Thyroid gland (tissue), 4 donors: ENCODE data around the gene HSPA14. TPM values are rescaled to one million over a fixed set of nuclear protein-coding genes. Genes with fewer than 3 reads are reported as not detected.
A peak's percentile ranks its signal among the peaks of the same experiment; 100 is the strongest.

ENCODE experiments used
- DNase-seq, 2 donors: peaks; one replicate each; pipeline ENCODE4 v3.0.0-alpha.2; 2019
- H3K27ac ChIP-seq, 3 donors: fragments of 200-600 bp; sonication (generic); 1 replicate in 2 of 3; 2 replicates in 1 of 3; pipeline ENCODE4 v1.5.1; 2016 to 2019; ENCODE audit warnings: mild to moderate bottlenecking in 1 of 3, moderate library complexity in 1 of 3
- H3K27me3 ChIP-seq: fragments of 200-600 bp; sonication (generic); one replicate; pipeline ENCODE4 v1.5.1; 2019
- H3K36me3 ChIP-seq, 2 donors: fragments of 200-600 bp; sonication (generic); one replicate each; pipeline ENCODE4 v1.5.1; 2016 to 2019
- H3K4me1 ChIP-seq, 2 donors: fragments of 200-600 bp; sonication (generic); one replicate each; pipeline ENCODE4 v1.5.1; 2017 to 2019
- H3K4me3 ChIP-seq, 3 donors: fragments of 200-600 bp; sonication (generic); replicated peaks in 1 of 3; 1 replicate in 2 of 3; 2 replicates in 1 of 3; pipeline ENCODE4 v1.5.1; 2016; ENCODE audit warnings: mild to moderate bottlenecking in 1 of 3
- H3K9me3 ChIP-seq: fragments of 200-600 bp; sonication (generic); one replicate; pipeline ENCODE4 v1.5.1; 2017
- POLR2A ChIP-seq, 2 donors: fragments of 450-650 bp; IDR thresholded peaks; one replicate each; pipeline ENCODE4 v1.6.1; 2017; ENCODE audit warnings: antibody characterized with exemption in 2 of 2, mild to moderate bottlenecking in 2 of 2, moderate library complexity in 1 of 2
- WGBS, 2 donors: methylation state at CpG; one replicate each; pipeline ENCODE4 v1.1.5; 2017; 5-methylcytosine and 5-hydroxymethylcytosine counted together
- intact Hi-C: fragments of 100-400 bp; cut with DNase I; formaldehyde crosslinking; loops from one replicate; pipeline ENCODE4 v1.15.1; 2023
- total RNA-seq, 4 donors: library from RNA; depleted of rRNA; stranded (reverse); fragments of >200 nt; gene quantifications; one replicate each; pipeline ENCODE4 v1.2.3, GENCODE V29; 2016
- TF ChIP-seq, protein P1 (sequence below), 6 experiments: fragments of 200-600 bp in 3 of 6; fragments of 450-650 bp in 3 of 6; sonication (generic) in 3 of 6; IDR thresholded peaks; one replicate each; pipeline ENCODE4 v1.5.1; 2016 to 2019; ENCODE audit warnings: antibody characterized with exemption in 6 of 6, mild to moderate bottlenecking in 2 of 6, inconsistent platforms in 1 of 6, moderate library complexity in 1 of 6

Gene HSPA14, protein sequence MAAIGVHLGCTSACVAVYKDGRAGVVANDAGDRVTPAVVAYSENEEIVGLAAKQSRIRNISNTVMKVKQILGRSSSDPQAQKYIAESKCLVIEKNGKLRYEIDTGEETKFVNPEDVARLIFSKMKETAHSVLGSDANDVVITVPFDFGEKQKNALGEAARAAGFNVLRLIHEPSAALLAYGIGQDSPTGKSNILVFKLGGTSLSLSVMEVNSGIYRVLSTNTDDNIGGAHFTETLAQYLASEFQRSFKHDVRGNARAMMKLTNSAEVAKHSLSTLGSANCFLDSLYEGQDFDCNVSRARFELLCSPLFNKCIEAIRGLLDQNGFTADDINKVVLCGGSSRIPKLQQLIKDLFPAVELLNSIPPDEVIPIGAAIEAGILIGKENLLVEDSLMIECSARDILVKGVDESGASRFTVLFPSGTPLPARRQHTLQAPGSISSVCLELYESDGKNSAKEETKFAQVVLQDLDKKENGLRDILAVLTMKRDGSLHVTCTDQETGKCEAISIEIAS
- 10 to 100 TPM; 11.1 to 19.2 (median 16.7) TPM for total RNA-seq

DNA sequence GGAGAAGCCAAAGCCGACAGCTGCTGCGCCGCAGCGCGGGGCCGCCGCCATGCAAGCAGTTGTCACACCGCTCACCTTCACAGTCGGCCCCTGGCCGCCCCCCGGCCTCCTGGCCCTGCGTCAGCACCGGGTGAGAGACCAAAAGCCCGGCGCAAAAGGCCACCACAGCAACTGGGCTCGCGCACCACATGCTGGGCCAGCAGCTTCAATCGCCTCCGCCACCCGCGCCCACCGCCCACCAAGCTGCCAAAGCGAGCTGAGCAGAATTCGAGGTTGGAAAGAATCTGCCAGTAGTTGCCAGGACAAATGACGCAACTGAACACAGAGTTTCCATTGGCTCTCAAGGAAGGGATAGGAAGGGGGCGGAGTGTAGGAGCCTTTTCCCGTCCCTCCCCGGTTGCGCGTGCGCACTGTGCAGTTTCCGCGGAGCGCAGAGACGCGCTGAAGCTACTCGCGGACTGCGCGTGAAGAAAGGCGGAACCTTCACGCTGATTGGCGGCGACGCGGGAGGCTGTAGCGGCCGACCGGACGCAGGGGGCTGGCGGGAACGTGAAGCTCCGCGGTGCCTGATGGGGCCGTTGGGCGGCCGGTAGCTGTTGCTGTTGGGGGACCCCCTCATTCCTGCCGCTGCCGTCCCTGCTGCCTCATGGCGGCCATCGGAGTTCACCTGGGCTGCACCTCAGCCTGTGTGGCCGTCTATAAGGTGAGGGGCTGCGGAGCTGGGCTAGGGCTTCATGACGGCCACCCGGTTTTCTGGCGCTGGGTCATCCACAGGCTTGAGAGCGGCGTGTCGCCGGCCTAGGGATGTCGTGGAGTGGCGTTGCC lies at the start of gene HSPA14, which contains the start of the genes CDNF and MSANTD7:
Gene HSPA14 (plus strand): TSS at position 550 of the 825 bp plus-strand sequence. CDS start 97 bp downstream, at position 647.
Gene CDNF (minus strand): TSS at position 281 of the 825 bp plus-strand sequence. CDS start 91 bp downstream, at position 190.
Gene MSANTD7 (plus strand): TSS at position 550 of the 825 bp plus-strand sequence. CDS start 3,979 bp downstream, outside the sequence.
- H3K36me3 ChIP-seq = peaks cover 8 to 9% of the 10 kb centered on the region in 2 donors
- peak; percentile 30 to 93 for TF ChIP-seq POLR2A (IDR thresholded peaks at IDR 0.05)
- TF ChIP-seq, protein P1, sequence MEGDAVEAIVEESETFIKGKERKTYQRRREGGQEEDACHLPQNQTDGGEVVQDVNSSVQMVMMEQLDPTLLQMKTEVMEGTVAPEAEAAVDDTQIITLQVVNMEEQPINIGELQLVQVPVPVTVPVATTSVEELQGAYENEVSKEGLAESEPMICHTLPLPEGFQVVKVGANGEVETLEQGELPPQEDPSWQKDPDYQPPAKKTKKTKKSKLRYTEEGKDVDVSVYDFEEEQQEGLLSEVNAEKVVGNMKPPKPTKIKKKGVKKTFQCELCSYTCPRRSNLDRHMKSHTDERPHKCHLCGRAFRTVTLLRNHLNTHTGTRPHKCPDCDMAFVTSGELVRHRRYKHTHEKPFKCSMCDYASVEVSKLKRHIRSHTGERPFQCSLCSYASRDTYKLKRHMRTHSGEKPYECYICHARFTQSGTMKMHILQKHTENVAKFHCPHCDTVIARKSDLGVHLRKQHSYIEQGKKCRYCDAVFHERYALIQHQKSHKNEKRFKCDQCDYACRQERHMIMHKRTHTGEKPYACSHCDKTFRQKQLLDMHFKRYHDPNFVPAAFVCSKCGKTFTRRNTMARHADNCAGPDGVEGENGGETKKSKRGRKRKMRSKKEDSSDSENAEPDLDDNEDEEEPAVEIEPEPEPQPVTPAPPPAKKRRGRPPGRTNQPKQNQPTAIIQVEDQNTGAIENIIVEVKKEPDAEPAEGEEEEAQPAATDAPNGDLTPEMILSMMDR (IDR thresholded peaks at IDR 0.05) = peak in 1 of 6 experiments; percentile 22
- H3K4me3 ChIP-seq = peak within 1 kb of the TSS; percentile 71 to 94 (median 77)
- no peaks in the 10 kb centered on the region for H3K27me3 ChIP-seq
- H3K4me1 ChIP-seq = peaks cover 11 to 15% of the 10 kb centered on the region in 2 donors
- 0% methylated on average over 6 to 43 of the region's 72 CpGs for WGBS, 2 donors
- H3K27ac ChIP-seq = peak within 1 kb of the TSS; percentile 94 to 96 (median 96)
- DNase-seq = peak; percentile 99
- H3K9me3 ChIP-seq = no peaks in the 10 kb centered on the region
- intact Hi-C loops = no loop called here

DNA sequence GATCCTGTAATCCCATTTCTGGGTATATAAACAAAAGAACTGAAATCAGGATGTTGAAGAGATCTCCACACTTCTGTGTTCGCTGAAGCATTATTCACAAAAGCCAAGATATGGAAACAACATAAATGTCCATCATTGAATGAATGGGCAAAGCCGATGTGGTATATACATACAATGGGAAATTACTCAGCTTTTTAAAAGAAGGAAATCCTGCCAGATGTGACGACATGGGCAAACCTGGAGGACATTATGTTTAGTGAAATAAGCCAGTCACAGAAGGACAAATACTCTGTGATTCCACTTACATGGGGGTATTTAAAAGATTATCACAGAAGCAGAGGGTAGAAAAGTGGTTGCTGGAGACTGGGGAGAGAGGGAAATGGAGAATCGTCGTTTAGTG lies 39.5 kb upstream of the HSPA14 start:
- no peaks in the 10 kb centered on the region for H3K9me3 ChIP-seq
- no peak for TF ChIP-seq POLR2A (IDR thresholded peaks at IDR 0.05)
- TF ChIP-seq, protein P1 (IDR thresholded peaks at IDR 0.05) = no peak
- no peak overlapping the region for H3K4me3 ChIP-seq
- no peaks in the 10 kb centered on the region for H3K27me3 ChIP-seq
- H3K36me3 ChIP-seq = no peaks in the 10 kb centered on the region
- intact Hi-C loops = no loop called here
- 36 to 41% methylated on average over 5 of the region's 5 CpGs for WGBS, 2 donors
- H3K27ac ChIP-seq = no peak overlapping the region
- no peak for DNase-seq
- H3K4me1 ChIP-seq = no peaks in the 10 kb centered on the region

DNA sequence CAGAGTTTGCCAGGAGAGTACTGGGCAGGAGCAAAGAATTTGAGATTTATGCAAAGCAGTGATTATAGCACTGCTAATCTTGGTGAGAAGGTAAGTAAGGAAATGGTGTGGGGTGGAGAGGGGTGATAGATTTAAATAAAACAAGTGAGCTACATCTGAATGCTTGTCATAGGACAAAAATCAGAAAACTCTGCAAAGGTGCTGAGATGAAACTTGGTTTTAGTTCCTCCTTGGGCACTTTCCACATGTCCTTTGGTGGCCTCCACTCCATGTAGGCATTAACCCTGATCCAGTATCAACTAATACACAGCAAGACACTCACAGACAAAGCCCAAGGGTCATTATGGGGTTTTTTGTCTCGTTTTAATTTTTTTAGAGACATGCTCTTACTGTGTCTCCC lies 37.7 kb upstream of the HSPA14 start:
- H3K27me3 ChIP-seq = no peaks in the 10 kb centered on the region
- no peak overlapping the region for H3K27ac ChIP-seq
- intact Hi-C loops = no loop called here
- no peaks in the 10 kb centered on the region for H3K9me3 ChIP-seq
- no peaks in the 10 kb centered on the region for H3K36me3 ChIP-seq
- TF ChIP-seq, protein P1 (IDR thresholded peaks at IDR 0.05) = no peak
- no peak for TF ChIP-seq POLR2A (IDR thresholded peaks at IDR 0.05)
- 38 to 56% methylated on average over 1 of the region's 1 CpG for WGBS, 2 donors
- no peaks in the 10 kb centered on the region for H3K4me1 ChIP-seq
- no peak for DNase-seq
- H3K4me3 ChIP-seq = no peak overlapping the region

DNA sequence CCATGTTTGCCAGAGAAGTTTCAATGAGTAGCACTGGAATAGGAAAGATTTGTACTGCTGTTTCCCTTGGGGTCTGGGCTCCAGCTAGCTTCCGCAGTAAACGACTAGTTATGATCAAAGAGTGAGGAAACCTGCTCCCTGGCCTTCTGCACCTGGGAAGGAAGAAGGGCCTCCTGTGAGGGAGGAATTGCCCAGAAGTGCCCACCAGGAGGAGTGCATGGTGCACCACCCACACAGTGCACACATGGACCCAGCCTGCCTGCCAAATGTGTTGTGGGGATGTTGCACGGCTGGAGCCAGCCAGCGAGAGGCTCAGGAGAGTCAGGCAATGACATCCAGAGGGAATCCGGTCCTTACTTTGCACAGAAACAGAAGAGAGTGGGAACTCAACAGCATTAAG lies 36.4 kb upstream of the HSPA14 start:
- TF ChIP-seq, protein P1 (IDR thresholded peaks at IDR 0.05) = peak in 1 of 6 experiments; percentile 21
- TF ChIP-seq POLR2A (IDR thresholded peaks at IDR 0.05) = no peak
- no peaks in the 10 kb centered on the region for H3K9me3 ChIP-seq
- H3K27ac ChIP-seq = no peak overlapping the region
- WGBS, 2 donors = 55 to 63% methylated on average over 5 of the region's 5 CpGs
- no peaks in the 10 kb centered on the region for H3K36me3 ChIP-seq
- DNase-seq = peak; percentile 30 to 64
- intact Hi-C loops = no loop called here
- no peaks in the 10 kb centered on the region for H3K4me1 ChIP-seq
- no peak overlapping the region for H3K4me3 ChIP-seq
- H3K27me3 ChIP-seq = no peaks in the 10 kb centered on the region
